ENCODE measurements around the gene TIMM21. TPM values are rescaled to one million over a fixed set of nuclear protein-coding genes. Genes with fewer than 3 reads are reported as not detected.

The TIMM21 gene
- total RNA-seq, 1 experiment from 2014 or later, result 44.9 TPM

DNA sequence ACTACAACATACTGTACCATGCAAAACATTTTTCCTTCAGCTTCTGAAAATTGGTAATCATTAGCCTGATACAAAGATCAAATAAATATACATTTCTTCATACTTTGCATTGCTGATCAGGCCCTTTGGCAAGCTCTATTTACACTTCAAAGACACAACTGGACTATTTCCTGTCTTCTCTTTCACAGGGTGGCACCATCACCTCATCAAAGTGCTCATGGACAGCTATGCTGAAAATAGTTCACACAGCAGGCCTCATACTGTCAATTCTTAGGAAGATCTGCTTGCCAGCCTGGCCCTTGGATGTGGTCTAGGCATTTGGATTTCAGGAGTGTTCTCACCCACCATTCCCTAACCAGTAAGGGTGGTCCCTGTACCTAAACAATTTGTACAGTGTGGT lies 34.6 kb upstream of the TIMM21 start:
- Mint-ChIP-seq H3K27ac (ENCODE audit: unreplicated experiment) (no peak overlapping the region), H3K9me3 (ENCODE audit: low read depth, unreplicated experiment) (peaks cover 2% of the 10 kb centered on the region), H3K36me3 (ENCODE audit: insufficient read depth, unreplicated experiment) (no peaks in the 10 kb centered on the region), H3K4me1 (ENCODE audit: low read depth, unreplicated experiment) (no peaks in the 10 kb centered on the region), H3K4me3 (ENCODE audit: low read depth, unreplicated experiment) (no peak overlapping the region), H3K27me3 (ENCODE audit: unreplicated experiment) (no peaks in the 10 kb centered on the region)
- TF ChIP-seq, protein P1, sequence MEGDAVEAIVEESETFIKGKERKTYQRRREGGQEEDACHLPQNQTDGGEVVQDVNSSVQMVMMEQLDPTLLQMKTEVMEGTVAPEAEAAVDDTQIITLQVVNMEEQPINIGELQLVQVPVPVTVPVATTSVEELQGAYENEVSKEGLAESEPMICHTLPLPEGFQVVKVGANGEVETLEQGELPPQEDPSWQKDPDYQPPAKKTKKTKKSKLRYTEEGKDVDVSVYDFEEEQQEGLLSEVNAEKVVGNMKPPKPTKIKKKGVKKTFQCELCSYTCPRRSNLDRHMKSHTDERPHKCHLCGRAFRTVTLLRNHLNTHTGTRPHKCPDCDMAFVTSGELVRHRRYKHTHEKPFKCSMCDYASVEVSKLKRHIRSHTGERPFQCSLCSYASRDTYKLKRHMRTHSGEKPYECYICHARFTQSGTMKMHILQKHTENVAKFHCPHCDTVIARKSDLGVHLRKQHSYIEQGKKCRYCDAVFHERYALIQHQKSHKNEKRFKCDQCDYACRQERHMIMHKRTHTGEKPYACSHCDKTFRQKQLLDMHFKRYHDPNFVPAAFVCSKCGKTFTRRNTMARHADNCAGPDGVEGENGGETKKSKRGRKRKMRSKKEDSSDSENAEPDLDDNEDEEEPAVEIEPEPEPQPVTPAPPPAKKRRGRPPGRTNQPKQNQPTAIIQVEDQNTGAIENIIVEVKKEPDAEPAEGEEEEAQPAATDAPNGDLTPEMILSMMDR (IDR thresholded peaks at IDR 0.05; ENCODE audit: unreplicated experiment), result no peak
- CTCF ChIA-PET, result interaction anchor here (1.2 kb wide), 1 partner anchor 22 kb away, joined by 3 read pairs; no protein-coding TSS in a partner anchor
- no peak for DNase-seq
- intact Hi-C loops (cut with micrococcal nuclease; ENCODE audit: unreplicated experiment), result no loop called here
- BruUV-seq (replicated peaks), result no TSS peak

DNA sequence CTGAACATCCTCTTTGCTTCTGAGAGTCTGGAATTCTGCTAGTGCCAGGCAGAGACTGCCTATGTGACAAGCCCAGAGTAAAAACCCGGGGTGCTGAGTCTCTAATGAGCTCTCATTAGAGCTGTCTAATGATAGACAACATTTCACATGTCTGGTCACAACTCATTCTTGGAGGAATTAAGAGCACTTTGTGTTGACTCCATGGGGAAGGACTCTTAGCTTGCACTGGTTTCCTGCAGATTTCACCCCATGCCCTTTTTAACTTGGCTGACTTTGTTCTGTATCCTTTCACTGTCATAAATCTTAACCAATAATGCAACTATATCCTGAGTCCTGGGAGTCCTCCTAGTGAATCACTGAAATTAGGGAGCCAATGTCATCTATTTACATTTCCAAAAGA lies 34.2 kb upstream of the TIMM21 start:
- intact Hi-C loops (cut with micrococcal nuclease; ENCODE audit: unreplicated experiment), result no loop called here
- Mint-ChIP-seq H3K36me3 (ENCODE audit: insufficient read depth, unreplicated experiment) (no peaks in the 10 kb centered on the region), H3K4me3 (ENCODE audit: low read depth, unreplicated experiment) (no peak overlapping the region), H3K27me3 (ENCODE audit: unreplicated experiment) (peaks cover 2% of the 10 kb centered on the region), H3K9me3 (ENCODE audit: low read depth, unreplicated experiment) (peaks cover 2% of the 10 kb centered on the region), H3K27ac (ENCODE audit: unreplicated experiment) (no peak overlapping the region), H3K4me1 (ENCODE audit: low read depth, unreplicated experiment) (no peaks in the 10 kb centered on the region)
- CTCF ChIA-PET, result interaction anchor here (1.2 kb wide), 1 partner anchor 22 kb away, joined by 3 read pairs; no protein-coding TSS in a partner anchor
- BruUV-seq (replicated peaks), result no TSS peak
- no peak for DNase-seq
- TF ChIP-seq, protein P1 (IDR thresholded peaks at IDR 0.05; ENCODE audit: unreplicated experiment), result no peak

DNA sequence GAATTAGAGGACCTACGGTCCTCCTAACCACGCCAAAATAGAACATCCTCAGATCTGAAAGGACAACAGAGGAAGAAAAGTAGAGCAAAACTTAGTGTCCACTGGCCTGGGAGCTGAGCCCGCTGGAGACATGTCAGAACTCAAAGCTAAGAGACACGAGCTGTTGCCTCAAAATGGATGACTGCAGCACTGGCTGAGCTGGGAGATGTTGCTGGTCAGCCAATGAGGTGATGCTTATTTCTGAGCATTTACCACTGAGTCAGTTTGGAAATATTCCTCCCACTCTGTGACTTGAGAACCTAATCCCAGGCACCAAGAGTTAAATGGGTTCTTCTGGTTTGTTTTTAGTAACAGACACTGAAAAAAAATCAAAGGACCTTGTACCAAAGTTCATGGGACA lies 33.3 kb upstream of the TIMM21 start:
- H3K27me3 Mint-ChIP-seq (ENCODE audit: unreplicated experiment), result peaks cover 11% of the 10 kb centered on the region
- BruUV-seq (replicated peaks), result no TSS peak
- no peaks in the 10 kb centered on the region for H3K36me3 Mint-ChIP-seq (ENCODE audit: insufficient read depth, unreplicated experiment)
- H3K9me3 Mint-ChIP-seq (ENCODE audit: low read depth, unreplicated experiment), result peaks cover 2% of the 10 kb centered on the region
- intact Hi-C loops (cut with micrococcal nuclease; ENCODE audit: unreplicated experiment), result no loop called here
- H3K4me3 Mint-ChIP-seq (ENCODE audit: low read depth, unreplicated experiment), result no peak overlapping the region
- TF ChIP-seq, protein P1 (IDR thresholded peaks at IDR 0.05; ENCODE audit: unreplicated experiment), result no peak
- DNase-seq, result no peak
- CTCF ChIA-PET, result interaction anchor here (1.2 kb wide), 1 partner anchor 23 kb away, joined by 3 read pairs; no protein-coding TSS in a partner anchor
- no peak overlapping the region for H3K27ac Mint-ChIP-seq (ENCODE audit: unreplicated experiment)
- H3K4me1 Mint-ChIP-seq (ENCODE audit: low read depth, unreplicated experiment), result no peaks in the 10 kb centered on the region

DNA sequence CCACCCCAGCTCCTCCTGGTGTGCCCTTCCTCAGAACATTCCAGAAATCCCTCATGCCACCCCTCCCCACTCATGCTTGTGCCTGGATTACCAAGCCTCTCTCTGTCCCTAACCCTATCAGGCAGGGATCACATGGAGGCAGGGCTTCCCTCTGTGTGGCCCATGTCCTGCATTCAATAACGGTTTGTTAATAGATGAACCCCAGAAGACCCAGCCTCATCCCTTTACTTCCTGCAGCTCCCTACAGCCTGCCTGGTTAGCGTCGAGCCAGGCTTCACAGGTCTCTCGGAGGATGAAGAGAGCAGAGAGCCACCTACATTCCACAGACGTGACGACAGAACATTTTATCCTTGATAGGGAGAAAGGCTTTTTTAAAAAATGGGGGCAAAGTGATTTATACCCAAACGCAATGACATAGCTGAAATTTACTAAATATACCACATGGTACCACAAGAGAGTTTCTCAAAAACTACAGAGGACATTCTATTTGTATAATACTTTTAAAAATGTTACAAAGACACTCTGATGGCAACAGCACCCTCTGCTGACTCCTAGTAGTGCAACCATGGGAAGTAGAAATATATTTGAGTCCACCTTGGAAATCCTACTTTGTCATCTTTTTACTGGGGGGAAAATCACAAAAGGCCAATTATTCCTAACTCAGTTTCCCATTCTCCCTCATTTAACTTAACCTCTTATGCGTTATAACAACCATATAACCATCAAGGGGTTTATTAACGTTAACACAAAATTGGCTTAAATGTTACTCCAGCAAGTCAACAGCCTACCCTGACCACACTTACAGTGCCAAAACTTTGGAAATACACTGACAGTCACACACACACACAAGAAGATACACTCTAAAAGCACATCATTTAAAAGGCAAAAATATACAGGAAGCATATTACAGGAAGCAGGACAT lies 31.4 kb upstream of the TIMM21 start:
- peaks cover 13% of the 10 kb centered on the region for H3K27me3 Mint-ChIP-seq (ENCODE audit: unreplicated experiment)
- H3K9me3 Mint-ChIP-seq (ENCODE audit: low read depth, unreplicated experiment), result peaks cover 2% of the 10 kb centered on the region
- H3K27ac Mint-ChIP-seq (ENCODE audit: unreplicated experiment), result no peak overlapping the region
- TF ChIP-seq, protein P1 (IDR thresholded peaks at IDR 0.05; ENCODE audit: unreplicated experiment), result peak; percentile 70
- peak; percentile 41 for DNase-seq
- H3K36me3 Mint-ChIP-seq (ENCODE audit: insufficient read depth, unreplicated experiment), result no peaks in the 10 kb centered on the region
- H3K4me1 Mint-ChIP-seq (ENCODE audit: low read depth, unreplicated experiment), result no peaks in the 10 kb centered on the region
- intact Hi-C loops (cut with micrococcal nuclease; ENCODE audit: unreplicated experiment), result loop anchor here (1.0 to 2.0 kb wide), 3 partner anchors 77 to 1416 kb away; no protein-coding TSS in a partner anchor
- no peak overlapping the region for H3K4me3 Mint-ChIP-seq (ENCODE audit: low read depth, unreplicated experiment)
- CTCF ChIA-PET, result no interaction called here
- no TSS peak for BruUV-seq (replicated peaks)
